ENCODE data around the gene DUSP10.

DUSP10 gene

DNA sequence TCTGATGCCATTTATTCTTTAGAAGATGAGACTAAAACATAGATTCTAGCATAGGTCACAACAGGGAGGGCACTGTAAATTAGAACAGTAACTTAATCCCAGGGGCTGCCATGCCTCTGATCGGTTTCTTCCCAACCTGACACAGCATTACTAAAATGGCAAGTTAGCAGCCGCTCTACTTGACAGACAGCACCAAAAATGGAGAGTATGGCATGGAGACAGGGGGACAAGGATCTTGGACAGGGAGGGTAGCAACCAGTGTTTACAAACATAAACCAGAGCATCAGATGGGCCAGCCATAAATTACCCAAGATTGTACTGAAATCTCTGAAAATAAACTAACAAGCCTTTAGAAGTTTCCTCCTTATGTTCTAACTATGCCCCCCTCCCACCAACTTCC lies 5.9 kb downstream of the DUSP10 start:
- no peak for DNase-seq
- Mint-ChIP-seq H3K27ac (no peak overlapping the region), H3K27me3 (ENCODE audit: low read depth, poor library complexity) (peaks cover 14% of the 10 kb centered on the region), H3K9me3 (no peaks in the 10 kb centered on the region), H3K4me3 (no peak overlapping the region), H3K4me1 (peaks cover 15% of the 10 kb centered on the region), H3K36me3 (ENCODE audit: low read depth) (peaks cover 18% of the 10 kb centered on the region)
- TF ChIP-seq CTCF (IDR thresholded peaks at IDR 0.05) = no peak

- Mint-ChIP-seq H3K27ac (no peak overlapping the region), H3K36me3 (ENCODE audit: low read depth) (peaks cover 14% of the 10 kb centered on the region), H3K4me3 (no peak overlapping the region), H3K27me3 (ENCODE audit: low read depth, poor library complexity) (peaks cover 19% of the 10 kb centered on the region), H3K4me1 (peaks cover 31% of the 10 kb centered on the region), H3K9me3 (no peaks in the 10 kb centered on the region)
- no peak for DNase-seq
- no peak for TF ChIP-seq CTCF (IDR thresholded peaks at IDR 0.05)
Observed at GRCh38 chr1:221734187-221734586, 7.7 kb downstream of the DUSP10 start.

GRCh38 chr1:221732052-221732451 lies 9.8 kb downstream of the DUSP10 start:
- H3K27ac Mint-ChIP-seq = no peak overlapping the region
- peaks cover 34% of the 10 kb centered on the region for H3K4me1 Mint-ChIP-seq
- no peak for TF ChIP-seq CTCF (IDR thresholded peaks at IDR 0.05)
- no peak overlapping the region for H3K4me3 Mint-ChIP-seq
- no peaks in the 10 kb centered on the region for H3K9me3 Mint-ChIP-seq
- DNase-seq = no peak
- H3K27me3 Mint-ChIP-seq (ENCODE audit: low read depth, poor library complexity) = peaks cover 10% of the 10 kb centered on the region
- peaks cover under 1% of the 10 kb centered on the region for H3K36me3 Mint-ChIP-seq (ENCODE audit: low read depth)

GRCh38 chr1:221729771-221730330 lies 12.0 kb downstream of the DUSP10 start:
- DNase-seq = no peak
- Mint-ChIP-seq H3K4me1 (peaks cover 25% of the 10 kb centered on the region), H3K27me3 (ENCODE audit: low read depth, poor library complexity) (peaks cover 6% of the 10 kb centered on the region), H3K9me3 (peaks cover 1% of the 10 kb centered on the region), H3K36me3 (ENCODE audit: low read depth) (no peaks in the 10 kb centered on the region), H3K27ac (peak overlapping the region; percentile 23), H3K4me3 (no peak overlapping the region)
- TF ChIP-seq CTCF (IDR thresholded peaks at IDR 0.05) = no peak

GRCh38 chr1:221728037-221728505 lies 13.8 kb downstream of the DUSP10 start:
- no peak overlapping the region for H3K27ac Mint-ChIP-seq
- H3K9me3 Mint-ChIP-seq = peaks cover 14% of the 10 kb centered on the region
- peaks cover 20% of the 10 kb centered on the region for H3K4me1 Mint-ChIP-seq
- no peak for TF ChIP-seq CTCF (IDR thresholded peaks at IDR 0.05)
- no peak overlapping the region for H3K4me3 Mint-ChIP-seq
- H3K27me3 Mint-ChIP-seq (ENCODE audit: low read depth, poor library complexity) = peaks cover 5% of the 10 kb centered on the region
- H3K36me3 Mint-ChIP-seq (ENCODE audit: low read depth) = peaks cover 5% of the 10 kb centered on the region
- no peak for DNase-seq
